K562 (cell line): ENCODE data around the gene SRRT. TPM values are rescaled to one million over a fixed set of nuclear protein-coding genes. Genes with fewer than 3 reads are reported as not detected.
A peak's percentile ranks its signal among the peaks of the same experiment; 100 is the strongest.

Experiments used
- BDP1 ChIP-seq: IDR thresholded peaks from 3 replicates; pipeline ENCODE4 v1.6.1; 2011; ENCODE audit not compliant: insufficient read length, insufficient read depth
- CBX3 ChIP-seq, 2 experiments: IDR thresholded peaks; 1 replicate in 1 of 2; 2 replicates in 1 of 2; pipeline ENCODE4 v1.6.1; 2012; ENCODE audit warnings: inconsistent platforms in 2 of 2, low read length in 2 of 2, borderline replicate concordance in 1 of 2, control low read depth in 1 of 2
- EP300 ChIP-seq: IDR thresholded peaks from 2 replicates; pipeline ENCODE4 v1.6.1; 2012; ENCODE audit warnings: low read length, improper control_type of control experiment
- FOXP1 ChIP-seq: sonication (generic); formaldehyde crosslinking; IDR thresholded peaks from 2 replicates; pipeline ENCODE4 v1.8.0; 2022; ENCODE audit warnings: mild to moderate bottlenecking, missing genetic modification reagents
- GTF2F1 ChIP-seq: IDR thresholded peaks from 2 replicates; pipeline ENCODE4 v1.6.1; 2011; ENCODE audit warnings: low read depth, low read length, improper control_type of control experiment
- HES1 ChIP-seq: fragments of 450-650 bp; IDR thresholded peaks from 2 replicates; pipeline ENCODE4 v1.6.1; 2016; ENCODE audit warnings: low read depth, mild to moderate bottlenecking, moderate library complexity
- HEY1 ChIP-seq: fragments of 250-450 bp; sonication (Bioruptor Pico); IDR thresholded peaks from 2 replicates; pipeline ENCODE4 v1.5.0; 2020; ENCODE audit warnings: mild to moderate bottlenecking, moderate library complexity, borderline replicate concordance
- ILF3 ChIP-seq: fragments of 450-650 bp; IDR thresholded peaks from 2 replicates; pipeline ENCODE4 v1.6.1; 2018; ENCODE audit warnings: antibody characterized with exemption, mild to moderate bottlenecking, moderate library complexity, borderline replicate concordance
- KAT7 ChIP-seq: sonication (generic); formaldehyde crosslinking; IDR thresholded peaks from 2 replicates; pipeline ENCODE4 v1.8.0; 2022; ENCODE audit warnings: missing genetic modification reagents, mild to moderate bottlenecking, borderline replicate concordance
- MYBL2 ChIP-seq, 2 experiments: fragments of 450-650 bp in 1 of 2; sonication (generic) in 1 of 2; formaldehyde crosslinking in 1 of 2; IDR thresholded peaks; 2 replicates each; pipeline versions ENCODE4 v1.6.1 to v1.8.1; 2017 to 2022; ENCODE audit warnings: borderline replicate concordance in 1 of 2, inconsistent platforms in 1 of 2, low read depth in 1 of 2, mild to moderate bottlenecking in 1 of 2, missing genetic modification reagents in 1 of 2, moderate library complexity in 1 of 2
- NCOR1 ChIP-seq: fragments of 450-650 bp; IDR thresholded peaks from 2 replicates; pipeline ENCODE4 v1.6.1; 2016; ENCODE audit warnings: mild to moderate bottlenecking, moderate library complexity
- PML ChIP-seq: IDR thresholded peaks from 2 replicates; pipeline ENCODE4 v1.6.1; 2012; ENCODE audit warnings: low read length, inconsistent platforms
- RBM17 ChIP-seq: fragments of 200-400 bp; formaldehyde crosslinking; IDR thresholded peaks from 2 replicates; pipeline ENCODE4 v1.6.1; 2017; ENCODE audit warnings: low read depth, mild to moderate bottlenecking, low read length, borderline replicate concordance
- RHOXF2B ChIP-seq: fragments of 250-450 bp; sonication (Bioruptor Pico); conservative IDR thresholded peaks from 2 replicates; pipeline ENCODE4 v1.5.1; 2021
- SIRT6 ChIP-seq: IDR thresholded peaks from one replicate; pipeline ENCODE4 v1.6.1; 2012; ENCODE audit warnings: low read depth, mild to moderate bottlenecking, control low read depth, inconsistent platforms, low read length, moderate library complexity
- SMARCA4 ChIP-seq: fragments of 450-650 bp; IDR thresholded peaks from 2 replicates; pipeline ENCODE4 v1.6.1; 2016
- TAF15 ChIP-seq: fragments of 200-400 bp; formaldehyde crosslinking; IDR thresholded peaks from 2 replicates; pipeline ENCODE4 v1.6.1; 2017; ENCODE audit warnings: mild to moderate bottlenecking, low read depth, low read length, moderate library complexity
- TSHZ1 ChIP-seq: fragments of 250-450 bp; sonication (Bioruptor Pico); IDR thresholded peaks from 2 replicates; pipeline ENCODE4 v1.4.0; 2020; ENCODE audit warnings: mild to moderate bottlenecking, moderate library complexity
- ZBTB1 ChIP-seq: sonication (generic); formaldehyde crosslinking; IDR thresholded peaks from 2 replicates; pipeline ENCODE4 v1.8.1; 2023; ENCODE audit warnings: missing genetic modification reagents, low read depth, mild to moderate bottlenecking, borderline replicate concordance
- ZBTB8A ChIP-seq: fragments of 450-650 bp; IDR thresholded peaks from 2 replicates; pipeline ENCODE4 v1.6.1; 2018; ENCODE audit warnings: mild to moderate bottlenecking, moderate library complexity; ENCODE audit not compliant: partially characterized antibody
- ZBTB9 ChIP-seq: fragments of 450-650 bp; formaldehyde crosslinking; IDR thresholded peaks from 2 replicates; pipeline ENCODE4 v1.4.0; 2020; ENCODE audit warnings: mild to moderate bottlenecking, moderate library complexity
- ZC3H11A ChIP-seq: IDR thresholded peaks from 2 replicates; pipeline ENCODE4 v1.6.1; 2012; ENCODE audit warnings: low read depth, low read length, improper control_type of control experiment
- ZNF24 ChIP-seq: fragments of 450-650 bp; IDR thresholded peaks from 2 replicates; pipeline ENCODE4 v1.6.1; 2016
- ZNF316 ChIP-seq: fragments of 450-650 bp; IDR thresholded peaks from 2 replicates; pipeline ENCODE4 v1.6.1; 2016
- ZNF408 ChIP-seq: fragments of 250-450 bp; sonication (Bioruptor Pico); IDR thresholded peaks from 2 replicates; pipeline ENCODE4 v1.4.0; 2020; ENCODE audit warnings: low read depth, mild to moderate bottlenecking, moderate library complexity
- polyA plus RNA-seq, 8 experiments: library from polyadenylated mRNA; depleted of rRNA in 4 of 8; stranded (reverse) in 5 of 8; unstranded in 3 of 8; fragments of >200 nt; fragmentation: Nextera tagmentation in 2 of 8; fragmentation: Illumina TruSeq in 1 of 8; extraction: Ambion mirVana in 2 of 8; extraction: Trizol in 1 of 8; gene quantifications; 2 replicates each; pipeline versions ENCODE4 v1.2.1 to v1.2.3, GENCODE V29; 2011 to 2014; ENCODE audit warnings: inconsistent platforms in 1 of 8, missing spikeins in 1 of 8
- total RNA-seq, 7 experiments: library from RNA; depleted of rRNA in 6 of 7; stranded (reverse); fragments of >200 nt in 6 of 7; fragmentation: Illumina TruSeq in 2 of 7; extraction: Trizol in 2 of 7; gene quantifications; 2 replicates each; pipeline versions ENCODE4 v1.2.1 to v1.2.3, GENCODE V29; 2011 to 2021; ENCODE audit warnings: low replicate concordance in 1 of 7

Gene SRRT
- total and polyA plus RNA-seq, 9 of the 15 experiments (the other 6 are each of a cell fraction or from before 2014, with no cell fraction given): 10.3 to 263 (median 84.4) TPM

- TF ChIP-seq TSHZ1 (CRISPR knock-in tag) (no peak), GTF2F1 (no peak), ZC3H11A (no peak), EP300 (no peak; the same call in 1 of the 2 replicates), ILF3 (no peak), ZBTB9 (CRISPR knock-in tag) (peak; percentile 61; the same call in 1 of the 2 replicates), TAF15 (no peak), CBX3 (IDR thresholded peaks at IDR 0.05; ENCODE audit: borderline replicate concordance in 1 of 2, low read length in 2 of 2) (no peak), MYBL2 (IDR thresholded peaks at IDR 0.05; ENCODE audit: low read depth) (no peak), MYBL2 (CRISPR knock-in tag; IDR thresholded peaks at IDR 0.05; ENCODE audit: borderline replicate concordance) (no peak), HES1 (no peak), SMARCA4 (0 out of 2 replicates have a peak, but pooled peaks have one; percentile 10), SIRT6 (no peak), FOXP1 (CRISPR knock-in tag) (no peak), ZBTB8A (no peak), BDP1 (no peak), ZBTB1 (CRISPR knock-in tag) (0 out of 2 replicates have a peak, but pooled peaks have one; percentile 62), RBM17 (no peak), PML (no peak), ZNF24 (no peak), NCOR1 (no peak), ZNF408 (no peak), HEY1 (no peak), ZNF316 (no peak), KAT7 (CRISPR knock-in tag) (0 out of 2 replicates have a peak, but pooled peaks have one; percentile 55), RHOXF2B (CRISPR knock-in tag) (no peak)
These were observed 7.0 kb upstream of the SRRT start (continued) for GRCh38 chr7:100867776-100868485.
